T-helper 1 cell (primary cell): Measurements from ENCODE around the gene COL1A1.

Experiments
- DNase-seq, 5 donors: peaks; one replicate each; pipeline ENCODE4 v3.0.0-alpha.2; 2012 to 2020

The COL1A1 gene

GRCh38 chr17:50151937-50152547 lies 49.4 kb downstream of the COL1A1 start:
- DNase-seq, result peak in 2 of 5 donors; percentile 24 to 71

GRCh38 chr17:50151041-50151936 lies 50.1 kb downstream of the COL1A1 start:
- DNase-seq, result peak; percentile 78 to 93 (median 82)

GRCh38 chr17:50150354-50151040 lies 50.9 kb downstream of the COL1A1 start, which contains the start of gene PPP1R9B:
PPP1R9B (minus strand) TSS chr17:50150677; CDS start chr17:50150513, 164 bp downstream.
- DNase-seq, result no peak

- DNase-seq, result peak in 4 of 5 donors; percentile 40 to 67 (median 59)
Observed at GRCh38 chr17:50149417-50150353, 51.7 kb downstream of the COL1A1 start.

- peak in 1 of 5 donors; percentile 18 for DNase-seq
Observed at GRCh38 chr17:50149091-50149416, 52.4 kb downstream of the COL1A1 start.

- peak in 4 of 5 donors; percentile 56 to 69 (median 57) for DNase-seq
Observed at GRCh38 chr17:50148226-50149090, 53.0 kb downstream of the COL1A1 start.

- DNase-seq, result no peak
Observed at GRCh38 chr17:50147841-50148225, 53.6 kb downstream of the COL1A1 start.

- DNase-seq, result no peak
Observed at GRCh38 chr17:50146927-50147665, 54.3 kb downstream of the COL1A1 start.

GRCh38 chr17:50146230-50146926 lies 55.1 kb downstream of the COL1A1 start:
- no peak for DNase-seq

GRCh38 chr17:50145532-50146229 lies 55.8 kb downstream of the COL1A1 start:
- no peak for DNase-seq

- no peak for DNase-seq
Observed at GRCh38 chr17:50144845-50145531, 56.4 kb downstream of the COL1A1 start.

- no peak for DNase-seq
Observed at GRCh38 chr17:50144355-50144754, 57.1 kb downstream of the COL1A1 start.

GRCh38 chr17:50143461-50144176 lies 57.8 kb downstream of the COL1A1 start:
- no peak for DNase-seq

- no peak for DNase-seq
Observed at GRCh38 chr17:50141745-50142110, 59.7 kb downstream of the COL1A1 start.

- no peak for DNase-seq
Observed at GRCh38 chr17:50141026-50141744, 60.2 kb downstream of the COL1A1 start.

GRCh38 chr17:50139950-50140885 lies 61.2 kb downstream of the COL1A1 start:
- DNase-seq, result peak; percentile 57 to 79 (median 69)
